Liver (tissue), 9 donors: ENCODE results near the gene UVSSA. TPM values are rescaled to one million over a fixed set of nuclear protein-coding genes. Genes with fewer than 3 reads are reported as not detected.
A peak's percentile ranks its signal among the peaks of the same experiment; 100 is the strongest.

Source experiments
- DNase-seq: peaks from one replicate; pipeline ENCODE4 v3.0.0-alpha.2; 2017; ENCODE audit warnings: low spot score
- H3K27ac ChIP-seq, 2 donors: one replicate each; pipeline ENCODE4 v1.7.0; 2013; ENCODE audit warnings: inconsistent platforms in 2 of 2, low read length in 2 of 2, control low read depth in 1 of 2, low read depth in 1 of 2, mild to moderate bottlenecking in 1 of 2
- H3K27me3 ChIP-seq, 4 donors: one replicate each; pipeline versions ENCODE4 v1.6.1 to v1.7.0; 2013; ENCODE audit warnings: low read length in 3 of 4, inconsistent platforms in 1 of 4, mild to moderate bottlenecking in 1 of 4, moderate library complexity in 1 of 4; ENCODE audit not compliant: control insufficient read depth in 4 of 4, insufficient read depth in 4 of 4
- H3K36me3 ChIP-seq, 4 donors: one replicate each; pipeline versions ENCODE4 v1.6.1 to v1.7.0; 2013; ENCODE audit warnings: low read length in 3 of 4, mild to moderate bottlenecking in 3 of 4, low read depth in 1 of 4, moderate library complexity in 1 of 4; ENCODE audit not compliant: control insufficient read depth in 4 of 4, insufficient read depth in 3 of 4
- H3K4me1 ChIP-seq, 4 donors: one replicate each; pipeline versions ENCODE4 v1.6.1 to v1.7.0; 2013; ENCODE audit warnings: low read length in 3 of 4, mild to moderate bottlenecking in 3 of 4, moderate library complexity in 1 of 4; ENCODE audit not compliant: control insufficient read depth in 4 of 4, insufficient read depth in 4 of 4
- H3K4me3 ChIP-seq, 3 donors: one replicate each; pipeline versions ENCODE4 v1.6.1 to v1.7.0; 2013; ENCODE audit warnings: low read length in 3 of 3, control low read depth in 1 of 3, low read depth in 1 of 3, mild to moderate bottlenecking in 1 of 3
- H3K9ac ChIP-seq, 2 donors: one replicate each; pipeline ENCODE4 v1.7.0; 2013; ENCODE audit warnings: low read length in 2 of 2, mild to moderate bottlenecking in 2 of 2, moderate library complexity in 2 of 2, control low read depth in 1 of 2, low read depth in 1 of 2
- H3K9me3 ChIP-seq, 4 donors: one replicate each; pipeline versions ENCODE4 v1.6.1 to v1.7.0; 2013; ENCODE audit warnings: low read length in 3 of 4; ENCODE audit not compliant: control insufficient read depth in 4 of 4
- ATF3 ChIP-seq: IDR thresholded peaks from 2 replicates; pipeline ENCODE4 v1.6.1; 2016; ENCODE audit warnings: antibody characterized with exemption
- CTCF ChIP-seq: fragments of 150-350 bp; IDR thresholded peaks from 2 replicates; pipeline ENCODE4 v1.5.1; 2017; ENCODE audit warnings: improper control_type of control experiment, low read depth, low read length; ENCODE audit not compliant: missing input control
- EGR1 ChIP-seq, 2 donors: IDR thresholded peaks; 2 replicates each; pipeline ENCODE4 v1.6.1; 2016 to 2018; ENCODE audit warnings: antibody characterized with exemption in 2 of 2, low read depth in 2 of 2
- FOXA1 ChIP-seq: IDR thresholded peaks from 2 replicates; pipeline ENCODE4 v1.6.1; 2016; ENCODE audit warnings: antibody characterized with exemption
- GABPA ChIP-seq, 2 donors: IDR thresholded peaks in 1 of 2; conservative IDR thresholded peaks in 1 of 2; 2 replicates each; pipeline ENCODE4 v1.6.1; 2016; ENCODE audit warnings: antibody characterized with exemption in 2 of 2, mild to moderate bottlenecking in 1 of 2, moderate library complexity in 1 of 2
- HNF4A ChIP-seq, 2 donors: conservative IDR thresholded peaks; 2 replicates each; pipeline ENCODE4 v1.6.1; 2016; ENCODE audit warnings: antibody characterized with exemption in 2 of 2, mild to moderate bottlenecking in 2 of 2
- HNF4G ChIP-seq: IDR thresholded peaks from 2 replicates; pipeline ENCODE4 v1.6.1; 2016; ENCODE audit warnings: antibody characterized with exemption
- JUND ChIP-seq, 2 donors: IDR thresholded peaks; 2 replicates each; pipeline ENCODE4 v1.6.1; 2016; ENCODE audit warnings: antibody characterized with exemption in 2 of 2
- RAD21 ChIP-seq, 2 donors: IDR thresholded peaks; 2 replicates each; pipeline ENCODE4 v1.6.1; 2016; ENCODE audit warnings: antibody characterized with exemption in 2 of 2, mild to moderate bottlenecking in 2 of 2
- REST ChIP-seq: IDR thresholded peaks from 2 replicates; pipeline ENCODE4 v1.6.1; 2016; ENCODE audit warnings: antibody characterized with exemption, mild to moderate bottlenecking
- WGBS: extraction: QIAGEN DNeasy Blood & Tissue Kit; methylation state at CpG from one replicate; pipeline ENCODE4 v1.1.7; 2013; 5-methylcytosine and 5-hydroxymethylcytosine counted together
- polyA plus RNA-seq, 2 donors: library from polyadenylated mRNA; stranded (reverse) in 1 of 2; unstranded in 1 of 2; fragments of 200-250 nt in 1 of 2; fragments of >200 nt in 1 of 2; fragmentation: Nextera tagmentation in 1 of 2; extraction: Ambion mirVana in 1 of 2; gene quantifications; one replicate each; pipeline versions ENCODE4 v1.2.1 to v1.2.3, GENCODE V29; 2013 to 2015
- total RNA-seq, 2 donors: library from RNA; depleted of rRNA; stranded (reverse); fragments of >200 nt; gene quantifications; one replicate each; pipeline ENCODE4 v1.2.3, GENCODE V29; 2014
- donor health status: healthy.
- donor health status: healthy.
- donor health status: healthy.
- donor health status: healthy.
- donor health status: healthy.

UVSSA gene
- total and polyA plus RNA-seq, 4 donors, result 2.2 to 18.3 (median 3.6) TPM

GRCh38 chr4:1344696-1345095, 2.3 kb upstream of the UVSSA start:
- Histone ChIP-seq H3K27ac (no peak overlapping the region), H3K4me1 (peaks cover 7 to 26% (median 16%) of the 10 kb centered on the region in 4 donors), H3K9me3 (no peaks in the 10 kb centered on the region), H3K36me3 (peaks cover 7 to 16% (median 11%) of the 10 kb centered on the region in 4 donors), H3K9ac (no peak overlapping the region), H3K27me3 (no peaks in the 10 kb centered on the region), H3K4me3 (no peak overlapping the region)
- WGBS, result 91% methylated on average over 12 of the region's 12 CpGs
- TF ChIP-seq REST (no peak), JUND (IDR thresholded peaks at IDR 0.05) (no peak), HNF4A (conservative IDR thresholded peaks at IDR 0.05) (no peak), CTCF (no peak), EGR1 (IDR thresholded peaks at IDR 0.05; ENCODE audit: low read depth in 2 of 2) (no peak), FOXA1 (no peak), ATF3 (no peak), GABPA (IDR thresholded peaks at IDR 0.05 in 1 of 2, conservative IDR thresholded peaks at IDR 0.05 in 1 of 2) (no peak)
- DNase-seq, result no peak

- no peaks in the 10 kb centered on the region for H3K27me3 ChIP-seq
- peak; percentile 53 for DNase-seq
- peak overlapping the region; percentile 42 to 52 for H3K9ac ChIP-seq
- under 1% methylated on average over 76 of the region's 76 CpGs for WGBS
- peak overlapping the region; percentile 11 to 91 (median 82) for H3K4me3 ChIP-seq
- TF ChIP-seq RAD21 (IDR thresholded peaks at IDR 0.05) (peak in 1 of 2 donors; percentile 40), HNF4G (no peak), REST (peak; percentile 4)
- H3K36me3 ChIP-seq, result peaks cover 0 to 3% (median under 1%) of the 10 kb centered on the region in 4 donors
- peak overlapping the region; percentile 76 to 79 for H3K27ac ChIP-seq
- H3K9me3 ChIP-seq, result no peaks in the 10 kb centered on the region
- H3K4me1 ChIP-seq, result peaks cover 7 to 26% (median 16%) of the 10 kb centered on the region in 4 donors
Observed at GRCh38 chr4:1345903-1346780, 866 bp upstream of the UVSSA start.
